HG03469 (cell line): Measurements from ENCODE around the gene ME1.
"Not testable (repeated sequence)": the region's sequence is repeated elsewhere in the genome, so short reads cannot be mapped to it uniquely, and the experiment has no call there.

ENCODE experiments used
- ATAC-seq: cut with Tn5 transposase; IDR thresholded peaks from one replicate; pipeline ENCODE4 v1.9.1; 2021; ENCODE audit warnings: mild to moderate bottlenecking, moderate library complexity, moderate number of reproducible peaks; ENCODE audit not compliant: unreplicated experiment

Gene ME1

DNA sequence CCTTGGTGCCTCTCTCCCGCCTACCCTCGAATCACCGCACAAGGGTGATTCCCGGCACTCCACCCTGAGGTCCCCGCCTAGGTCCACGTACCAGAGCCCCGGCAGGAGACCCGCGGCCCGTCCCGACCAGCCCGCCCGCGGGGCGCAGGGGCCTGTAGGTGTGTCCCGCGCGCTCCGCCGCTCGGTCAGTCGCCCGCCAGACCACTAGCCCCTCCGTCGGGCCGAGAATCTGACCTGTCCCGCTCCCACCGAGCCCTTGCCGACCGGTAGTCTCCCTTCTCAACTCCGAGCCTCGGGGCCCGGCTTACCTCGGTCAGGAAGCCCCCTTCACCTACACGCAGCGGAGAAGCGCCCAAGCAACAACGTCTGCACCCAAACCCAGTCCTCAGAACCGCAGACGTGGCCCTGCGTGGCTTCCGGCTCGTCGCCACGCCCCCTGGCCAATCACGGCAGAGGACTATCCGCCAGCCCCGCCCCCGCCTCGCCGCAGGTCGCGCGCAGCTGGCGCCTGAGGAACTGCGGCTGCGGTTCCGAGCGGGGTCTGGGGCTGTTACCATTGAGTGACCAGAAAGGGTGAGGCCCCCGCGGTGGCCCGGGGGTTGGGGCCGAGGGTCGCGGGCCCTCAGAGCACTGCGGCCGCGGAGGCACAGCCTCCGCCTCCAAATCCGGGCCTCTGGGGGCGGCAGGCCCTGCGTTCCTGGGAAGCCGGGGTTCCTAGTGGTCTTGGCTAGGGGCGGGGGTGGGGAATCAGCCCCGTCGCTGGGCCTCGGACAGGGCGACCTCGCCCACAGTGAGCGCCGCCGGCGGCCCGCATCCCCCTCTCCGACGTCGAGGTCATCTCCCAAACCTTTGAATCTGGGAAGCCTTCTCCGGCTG, 237.7 kb downstream of the ME1 start, which contains the start of the genes PGM3 and RWDD2A:
Gene PGM3 (minus strand): TSS at position 395 of the 876 bp plus-strand sequence. CDS start 2,253 bp downstream, outside the sequence.
Gene RWDD2A (plus strand): TSS at position 487 of the 876 bp plus-strand sequence. CDS start 1,095 bp downstream, outside the sequence.
- ATAC-seq: peak; percentile 99

DNA sequence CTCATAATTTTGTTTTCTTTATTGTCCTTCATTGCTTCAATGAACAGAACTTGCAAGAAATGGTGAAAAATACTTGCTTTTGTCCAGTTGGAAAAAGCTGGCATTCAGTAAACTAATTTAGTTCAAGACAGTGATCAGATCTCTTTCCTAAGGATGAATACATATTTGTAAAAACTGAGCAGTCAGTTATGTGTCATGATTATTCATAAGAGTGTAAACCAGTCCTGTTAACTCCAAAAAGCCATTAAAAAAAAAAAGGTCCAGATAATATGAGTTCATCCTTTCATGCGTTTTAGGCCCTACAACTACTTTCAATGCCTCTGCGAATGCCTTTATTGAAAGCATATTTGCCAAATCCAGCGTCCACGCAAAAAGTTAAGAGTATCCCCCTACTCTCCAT, 238.4 kb downstream of the ME1 start:
- no peak for ATAC-seq

- not testable (repeated sequence) for ATAC-seq
These were observed 238.9 kb downstream of the ME1 start for GRCh38 chr6:83191974-83192373.

GRCh38 chr6:83190626-83191025, 240.2 kb downstream of the ME1 start:
- no peak for ATAC-seq

DNA sequence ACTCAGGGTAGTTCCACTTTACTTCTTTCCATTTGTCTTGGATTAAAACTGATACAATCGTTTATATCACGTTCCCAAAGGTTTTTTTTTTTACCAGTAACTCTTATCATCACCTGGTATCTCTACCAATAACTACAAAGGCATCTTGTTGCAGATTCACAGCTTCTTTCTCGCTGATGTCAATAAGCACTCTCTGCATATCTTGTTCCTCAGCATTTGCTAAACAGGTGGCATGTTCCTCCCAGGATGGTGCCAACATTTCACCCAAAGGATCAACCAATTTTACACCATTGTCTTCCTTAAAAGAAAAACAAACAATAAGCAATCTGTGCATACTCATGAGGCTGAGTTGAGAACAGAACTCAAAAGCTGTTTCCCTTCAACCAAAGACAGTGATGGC, 242.3 kb downstream of the ME1 start:
- ATAC-seq: no peak

- ATAC-seq: no peak
These were observed 245.8 kb downstream of the ME1 start for GRCh38 chr6:83185096-83185495.

DNA sequence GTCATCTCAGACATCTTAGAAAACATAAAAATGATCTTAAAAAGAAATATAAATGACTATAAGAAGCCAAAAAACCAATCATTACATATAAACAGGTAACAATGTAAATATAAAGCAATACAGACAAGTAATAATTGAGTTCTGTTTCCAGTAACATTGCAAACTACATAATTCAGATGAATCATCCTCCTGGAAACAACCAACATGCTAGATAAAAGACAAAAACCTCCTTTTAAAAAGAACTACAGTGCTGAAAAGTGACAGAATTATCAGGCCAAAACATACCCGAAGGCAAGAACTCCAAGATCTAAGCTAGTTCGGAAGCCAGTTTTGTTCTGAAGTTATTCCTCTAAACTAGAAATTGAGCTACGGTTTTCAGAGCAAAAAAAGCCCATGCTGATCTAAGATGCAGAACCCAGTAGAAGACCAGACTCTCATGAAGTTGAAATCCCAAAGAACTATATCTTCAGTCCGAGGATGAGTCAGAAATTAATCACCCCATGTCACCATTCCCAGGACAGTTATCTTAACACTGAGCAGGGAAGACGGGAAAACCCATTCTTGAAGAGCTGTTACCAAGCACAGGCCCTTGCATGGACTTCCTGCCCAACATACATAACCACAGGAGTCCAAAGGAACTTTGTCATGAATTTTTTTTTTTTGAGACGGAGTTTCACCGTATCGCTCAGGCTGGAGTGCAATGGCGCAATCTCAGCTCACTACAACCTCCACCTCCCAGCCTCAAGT, 247.6 kb downstream of the ME1 start:
- no peak for ATAC-seq

- no peak for ATAC-seq
These were observed 248.7 kb downstream of the ME1 start for GRCh38 chr6:83182114-83182513.

DNA sequence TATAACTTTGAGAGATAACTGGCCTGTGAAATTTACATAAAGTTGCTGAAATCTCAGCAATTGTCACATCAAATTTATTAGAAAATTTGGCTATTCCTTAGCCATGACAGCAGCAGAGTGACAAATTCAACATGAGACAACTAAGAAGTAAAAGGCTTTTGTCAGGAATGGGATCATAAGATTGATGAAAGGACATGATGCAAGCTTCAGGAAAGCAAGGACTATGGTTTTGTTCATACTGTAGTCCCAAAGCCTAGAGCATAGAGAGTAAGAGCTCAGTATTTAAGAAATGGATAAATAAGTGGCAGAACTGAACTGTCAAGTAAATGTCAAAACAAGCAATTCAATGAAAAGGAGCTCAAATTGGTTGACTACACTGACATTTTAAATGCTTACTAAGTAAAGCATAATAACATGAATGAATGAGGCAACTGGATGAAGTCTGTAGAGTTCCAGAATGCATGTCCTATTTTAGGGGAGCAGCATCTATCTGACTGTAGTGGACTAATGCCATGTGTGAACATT, 250.4 kb downstream of the ME1 start:
- ATAC-seq: no peak

GRCh38 chr6:83176246-83176645, 254.6 kb downstream of the ME1 start:
- ATAC-seq: no peak

GRCh38 chr6:83169511-83169910, 261.3 kb downstream of the ME1 start:
- no peak for ATAC-seq

DNA sequence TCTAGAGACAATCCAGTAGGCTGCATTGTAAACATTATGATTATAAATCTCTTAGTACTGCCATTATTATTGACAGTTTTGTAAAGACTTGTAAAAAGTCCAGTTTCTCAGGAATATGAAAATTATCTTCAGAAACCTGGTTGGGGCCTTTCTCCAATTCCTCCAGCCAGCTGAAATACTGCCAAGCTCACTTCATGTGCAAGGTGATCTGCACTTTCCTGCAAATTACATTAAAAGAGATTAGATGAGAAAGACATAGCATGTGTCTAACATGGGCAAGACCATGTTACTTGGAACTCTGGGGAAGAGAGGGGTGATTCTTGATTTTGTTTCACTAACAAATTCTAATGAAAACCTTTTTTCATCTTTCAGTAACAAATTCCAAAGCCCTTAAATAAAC, 261.7 kb downstream of the ME1 start:
- ATAC-seq: no peak

DNA sequence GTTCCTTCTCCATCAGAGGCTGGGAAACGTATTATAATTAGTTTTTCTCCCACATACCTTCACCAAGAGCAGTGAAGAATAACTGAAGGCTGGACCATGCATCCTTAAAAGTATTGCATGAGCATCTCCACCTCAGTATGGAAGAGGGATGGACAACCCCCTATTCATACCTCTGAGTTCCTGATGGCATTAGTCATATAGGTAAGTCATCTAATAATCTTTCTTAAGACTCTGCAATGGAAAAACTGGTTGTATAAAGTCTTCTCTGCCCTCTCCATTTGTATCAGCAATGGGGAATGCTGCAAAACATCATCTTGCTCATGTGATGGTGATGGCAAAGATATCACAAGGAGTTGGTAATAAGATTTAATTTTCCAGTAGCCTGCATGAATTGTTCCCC, 262.3 kb downstream of the ME1 start:
- ATAC-seq: no peak

GRCh38 chr6:83167726-83168278, 263.0 kb downstream of the ME1 start:
- ATAC-seq: no peak
